SK-N-SH treated with all-trans-retinoic acid at 6 μM for 48 hours (cell line): ENCODE measurements around the gene DNMT3A.

Experiments
- ATAC-seq: fragments of 200-7000 bp; cut with Tn5 transposase; 3 replicates; pipeline ENCODE4 v1.9.1; 2020; ENCODE audit warnings: mild to moderate bottlenecking, moderate library complexity
- ARNTL ChIP-seq: fragments of 450-650 bp; formaldehyde crosslinking; IDR thresholded peaks from 2 replicates; pipeline ENCODE4 v1.5.0; 2020; ENCODE audit warnings: low read depth, mild to moderate bottlenecking, moderate library complexity, borderline replicate concordance
- BACH2 ChIP-seq: fragments of 250-450 bp; sonication (Bioruptor Pico); IDR thresholded peaks from 2 replicates; pipeline ENCODE4 v1.9.0; 2021; ENCODE audit warnings: mild to moderate bottlenecking, borderline replicate concordance
- CSDC2 ChIP-seq: fragments of 250-450 bp; sonication (Bioruptor Pico); IDR thresholded peaks from 2 replicates; pipeline ENCODE4 v1.5.0; 2020; ENCODE audit warnings: mild to moderate bottlenecking, moderate library complexity
- ESRRG ChIP-seq: fragments of 250-450 bp; sonication (Bioruptor Pico); IDR thresholded peaks from 2 replicates; pipeline ENCODE4 v1.6.1; 2021; ENCODE audit warnings: mild to moderate bottlenecking
- ISL1 ChIP-seq: fragments of 250-450 bp; sonication (Bioruptor Pico); IDR thresholded peaks from 2 replicates; pipeline ENCODE4 v2.1.2; 2022; ENCODE audit warnings: mild to moderate bottlenecking, moderate library complexity
- OSR1 ChIP-seq: fragments of 250-450 bp; sonication (Bioruptor Pico); IDR thresholded peaks from 2 replicates; pipeline ENCODE4 v1.8.0; 2022; ENCODE audit warnings: moderate library complexity, mild to moderate bottlenecking, inconsistent platforms
- RARB ChIP-seq: fragments of 250-450 bp; sonication (Bioruptor Pico); IDR thresholded peaks from 2 replicates; pipeline ENCODE4 v1.8.0; 2021; ENCODE audit warnings: mild to moderate bottlenecking, moderate library complexity
- TCF4 ChIP-seq: fragments of 250-450 bp; sonication (Bioruptor Pico); IDR thresholded peaks from 2 replicates; pipeline ENCODE4 v1.8.0; 2021; ENCODE audit warnings: mild to moderate bottlenecking, moderate library complexity, borderline replicate concordance
- TOX ChIP-seq: fragments of 250-450 bp; sonication (Bioruptor Pico); IDR thresholded peaks from 2 replicates; pipeline ENCODE4 v1.8.0; 2021; ENCODE audit warnings: mild to moderate bottlenecking, moderate library complexity, borderline replicate concordance
- ZC3H10 ChIP-seq: fragments of 250-450 bp; sonication (Bioruptor Pico); IDR thresholded peaks from 2 replicates; pipeline ENCODE4 v1.5.1; 2021; ENCODE audit warnings: mild to moderate bottlenecking, moderate library complexity
- ZFP3 ChIP-seq: fragments of 250-450 bp; sonication (Bioruptor Pico); IDR thresholded peaks from 2 replicates; pipeline ENCODE4 v1.5.0; 2020; ENCODE audit warnings: mild to moderate bottlenecking, moderate library complexity
- ZNF565 ChIP-seq: fragments of 450-650 bp; formaldehyde crosslinking; conservative IDR thresholded peaks from 2 replicates; pipeline ENCODE4 v1.5.0; 2020; ENCODE audit warnings: low read depth, mild to moderate bottlenecking, moderate library complexity
- ZNF8 ChIP-seq: fragments of 450-650 bp; formaldehyde crosslinking; IDR thresholded peaks from 2 replicates; pipeline ENCODE4 v1.5.0; 2020; ENCODE audit warnings: mild to moderate bottlenecking, moderate library complexity
- TF ChIP-seq, protein P1 (sequence below): fragments of 250-450 bp; sonication (Bioruptor Pico); IDR thresholded peaks from 2 replicates; pipeline ENCODE4 v1.5.1; 2021; ENCODE audit warnings: mild to moderate bottlenecking, moderate library complexity
- TF ChIP-seq, protein P2 (sequence below): fragments of 250-450 bp; sonication (Bioruptor Pico); IDR thresholded peaks from 2 replicates; pipeline ENCODE4 v1.5.0; 2020; ENCODE audit warnings: mild to moderate bottlenecking, moderate library complexity
- TF ChIP-seq, protein P3 (sequence below): fragments of 250-450 bp; sonication (Bioruptor Pico); IDR thresholded peaks from 2 replicates; pipeline ENCODE4 v1.5.1; 2020; ENCODE audit warnings: low read depth, mild to moderate bottlenecking, moderate library complexity
- TF ChIP-seq, protein P4 (sequence below): fragments of 250-450 bp; sonication (Bioruptor Pico); IDR thresholded peaks from 2 replicates; pipeline ENCODE4 v1.8.0; 2021; ENCODE audit warnings: low read depth, mild to moderate bottlenecking, moderate library complexity, borderline replicate concordance
- TF ChIP-seq, protein P5 (sequence below): fragments of 250-450 bp; sonication (Bioruptor Pico); IDR thresholded peaks from 2 replicates; pipeline ENCODE4 v1.8.0; 2020; ENCODE audit warnings: mild to moderate bottlenecking, moderate library complexity, borderline replicate concordance

Gene DNMT3A

DNA sequence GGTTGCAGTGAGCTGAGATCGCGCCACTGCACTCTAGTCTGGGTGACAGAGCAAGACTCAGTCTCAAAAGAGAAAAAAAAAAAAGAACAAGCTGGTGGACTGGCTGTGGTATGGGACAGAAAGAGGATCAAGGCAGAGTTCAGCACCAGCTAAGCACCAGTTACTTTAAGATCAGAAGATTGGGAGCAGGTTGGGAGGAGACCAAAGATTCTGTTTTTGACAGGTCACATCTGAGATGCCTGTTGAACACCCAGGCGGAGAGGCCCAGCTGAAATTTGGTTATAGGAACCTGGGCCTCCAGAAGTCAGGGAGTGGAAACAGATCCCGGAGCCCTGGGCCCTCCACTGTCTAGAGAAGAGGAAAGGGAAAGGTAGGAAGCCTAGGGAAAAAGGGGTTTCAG is 120.1 kb downstream of the DNMT3A start:
- TF ChIP-seq CSDC2 (no peak), RARB (CRISPR knock-in tag) (no peak), OSR1 (no peak)
- no peak for ATAC-seq

DNA sequence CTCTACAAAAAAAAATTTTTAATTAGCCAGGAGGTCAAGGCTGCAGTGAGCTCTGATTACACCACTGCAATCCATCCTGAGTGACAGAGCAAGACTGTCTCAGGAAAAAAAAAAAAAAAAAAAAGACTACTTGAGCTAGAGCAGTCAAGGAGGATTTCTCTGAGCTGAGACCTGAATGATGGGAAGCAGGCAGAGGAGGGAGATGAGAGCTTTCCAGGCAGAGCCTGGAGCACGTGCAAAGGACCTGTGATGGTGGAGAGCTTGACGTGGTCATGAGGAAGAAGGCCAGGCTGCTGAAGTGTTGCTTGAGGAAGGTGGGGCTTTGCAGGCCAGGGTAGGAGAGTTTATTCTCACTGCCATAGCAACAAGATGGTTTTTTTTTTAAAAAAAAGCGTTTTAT is 121.4 kb downstream of the DNMT3A start:
- TF ChIP-seq ZNF8 (CRISPR knock-in tag) = no peak
- no peak for TF ChIP-seq ARNTL (CRISPR knock-in tag)
- TF ChIP-seq, protein P1, sequence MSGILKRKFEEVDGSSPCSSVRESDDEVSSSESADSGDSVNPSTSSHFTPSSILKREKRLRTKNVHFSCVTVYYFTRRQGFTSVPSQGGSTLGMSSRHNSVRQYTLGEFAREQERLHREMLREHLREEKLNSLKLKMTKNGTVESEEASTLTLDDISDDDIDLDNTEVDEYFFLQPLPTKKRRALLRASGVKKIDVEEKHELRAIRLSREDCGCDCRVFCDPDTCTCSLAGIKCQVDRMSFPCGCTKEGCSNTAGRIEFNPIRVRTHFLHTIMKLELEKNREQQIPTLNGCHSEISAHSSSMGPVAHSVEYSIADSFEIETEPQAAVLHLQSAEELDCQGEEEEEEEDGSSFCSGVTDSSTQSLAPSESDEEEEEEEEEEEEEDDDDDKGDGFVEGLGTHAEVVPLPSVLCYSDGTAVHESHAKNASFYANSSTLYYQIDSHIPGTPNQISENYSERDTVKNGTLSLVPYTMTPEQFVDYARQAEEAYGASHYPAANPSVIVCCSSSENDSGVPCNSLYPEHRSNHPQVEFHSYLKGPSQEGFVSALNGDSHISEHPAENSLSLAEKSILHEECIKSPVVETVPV (CRISPR knock-in tag) = no peak
- no peak for TF ChIP-seq ZC3H10 (CRISPR knock-in tag)
- no peak for TF ChIP-seq TCF4 (CRISPR knock-in tag)
- no peak for TF ChIP-seq ZNF565
- no peak for TF ChIP-seq CSDC2
- TF ChIP-seq ZFP3 = no peak
- TF ChIP-seq, protein P2, sequence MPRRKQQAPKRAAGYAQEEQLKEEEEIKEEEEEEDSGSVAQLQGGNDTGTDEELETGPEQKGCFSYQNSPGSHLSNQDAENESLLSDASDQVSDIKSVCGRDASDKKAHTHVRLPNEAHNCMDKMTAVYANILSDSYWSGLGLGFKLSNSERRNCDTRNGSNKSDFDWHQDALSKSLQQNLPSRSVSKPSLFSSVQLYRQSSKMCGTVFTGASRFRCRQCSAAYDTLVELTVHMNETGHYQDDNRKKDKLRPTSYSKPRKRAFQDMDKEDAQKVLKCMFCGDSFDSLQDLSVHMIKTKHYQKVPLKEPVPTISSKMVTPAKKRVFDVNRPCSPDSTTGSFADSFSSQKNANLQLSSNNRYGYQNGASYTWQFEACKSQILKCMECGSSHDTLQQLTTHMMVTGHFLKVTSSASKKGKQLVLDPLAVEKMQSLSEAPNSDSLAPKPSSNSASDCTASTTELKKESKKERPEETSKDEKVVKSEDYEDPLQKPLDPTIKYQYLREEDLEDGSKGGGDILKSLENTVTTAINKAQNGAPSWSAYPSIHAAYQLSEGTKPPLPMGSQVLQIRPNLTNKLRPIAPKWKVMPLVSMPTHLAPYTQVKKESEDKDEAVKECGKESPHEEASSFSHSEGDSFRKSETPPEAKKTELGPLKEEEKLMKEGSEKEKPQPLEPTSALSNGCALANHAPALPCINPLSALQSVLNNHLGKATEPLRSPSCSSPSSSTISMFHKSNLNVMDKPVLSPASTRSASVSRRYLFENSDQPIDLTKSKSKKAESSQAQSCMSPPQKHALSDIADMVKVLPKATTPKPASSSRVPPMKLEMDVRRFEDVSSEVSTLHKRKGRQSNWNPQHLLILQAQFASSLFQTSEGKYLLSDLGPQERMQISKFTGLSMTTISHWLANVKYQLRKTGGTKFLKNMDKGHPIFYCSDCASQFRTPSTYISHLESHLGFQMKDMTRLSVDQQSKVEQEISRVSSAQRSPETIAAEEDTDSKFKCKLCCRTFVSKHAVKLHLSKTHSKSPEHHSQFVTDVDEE = no peak
- no peak for TF ChIP-seq ISL1
- TF ChIP-seq, protein P3, sequence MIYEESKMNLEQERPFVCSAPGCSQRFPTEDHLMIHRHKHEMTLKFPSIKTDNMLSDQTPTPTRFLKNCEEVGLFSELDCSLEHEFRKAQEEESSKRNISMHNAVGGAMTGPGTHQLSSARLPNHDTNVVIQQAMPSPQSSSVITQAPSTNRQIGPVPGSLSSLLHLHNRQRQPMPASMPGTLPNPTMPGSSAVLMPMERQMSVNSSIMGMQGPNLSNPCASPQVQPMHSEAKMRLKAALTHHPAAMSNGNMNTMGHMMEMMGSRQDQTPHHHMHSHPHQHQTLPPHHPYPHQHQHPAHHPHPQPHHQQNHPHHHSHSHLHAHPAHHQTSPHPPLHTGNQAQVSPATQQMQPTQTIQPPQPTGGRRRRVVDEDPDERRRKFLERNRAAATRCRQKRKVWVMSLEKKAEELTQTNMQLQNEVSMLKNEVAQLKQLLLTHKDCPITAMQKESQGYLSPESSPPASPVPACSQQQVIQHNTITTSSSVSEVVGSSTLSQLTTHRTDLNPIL (CRISPR knock-in tag) = no peak
- no peak for TF ChIP-seq TOX (CRISPR knock-in tag)
- TF ChIP-seq, protein P4, sequence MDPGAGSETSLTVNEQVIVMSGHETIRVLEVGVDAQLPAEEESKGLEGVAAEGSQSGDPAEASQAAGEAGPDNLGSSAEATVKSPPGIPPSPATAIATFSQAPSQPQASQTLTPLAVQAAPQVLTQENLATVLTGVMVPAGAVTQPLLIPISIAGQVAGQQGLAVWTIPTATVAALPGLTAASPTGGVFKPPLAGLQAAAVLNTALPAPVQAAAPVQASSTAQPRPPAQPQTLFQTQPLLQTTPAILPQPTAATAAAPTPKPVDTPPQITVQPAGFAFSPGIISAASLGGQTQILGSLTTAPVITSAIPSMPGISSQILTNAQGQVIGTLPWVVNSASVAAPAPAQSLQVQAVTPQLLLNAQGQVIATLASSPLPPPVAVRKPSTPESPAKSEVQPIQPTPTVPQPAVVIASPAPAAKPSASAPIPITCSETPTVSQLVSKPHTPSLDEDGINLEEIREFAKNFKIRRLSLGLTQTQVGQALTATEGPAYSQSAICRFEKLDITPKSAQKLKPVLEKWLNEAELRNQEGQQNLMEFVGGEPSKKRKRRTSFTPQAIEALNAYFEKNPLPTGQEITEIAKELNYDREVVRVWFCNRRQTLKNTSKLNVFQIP = no peak
- no peak for TF ChIP-seq OSR1
- TF ChIP-seq, protein P5, sequence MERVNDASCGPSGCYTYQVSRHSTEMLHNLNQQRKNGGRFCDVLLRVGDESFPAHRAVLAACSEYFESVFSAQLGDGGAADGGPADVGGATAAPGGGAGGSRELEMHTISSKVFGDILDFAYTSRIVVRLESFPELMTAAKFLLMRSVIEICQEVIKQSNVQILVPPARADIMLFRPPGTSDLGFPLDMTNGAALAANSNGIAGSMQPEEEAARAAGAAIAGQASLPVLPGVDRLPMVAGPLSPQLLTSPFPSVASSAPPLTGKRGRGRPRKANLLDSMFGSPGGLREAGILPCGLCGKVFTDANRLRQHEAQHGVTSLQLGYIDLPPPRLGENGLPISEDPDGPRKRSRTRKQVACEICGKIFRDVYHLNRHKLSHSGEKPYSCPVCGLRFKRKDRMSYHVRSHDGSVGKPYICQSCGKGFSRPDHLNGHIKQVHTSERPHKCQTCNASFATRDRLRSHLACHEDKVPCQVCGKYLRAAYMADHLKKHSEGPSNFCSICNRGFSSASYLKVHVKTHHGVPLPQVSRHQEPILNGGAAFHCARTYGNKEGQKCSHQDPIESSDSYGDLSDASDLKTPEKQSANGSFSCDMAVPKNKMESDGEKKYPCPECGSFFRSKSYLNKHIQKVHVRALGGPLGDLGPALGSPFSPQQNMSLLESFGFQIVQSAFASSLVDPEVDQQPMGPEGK (CRISPR knock-in tag) = no peak
- TF ChIP-seq, all 23 proteins: peak for 0

DNA sequence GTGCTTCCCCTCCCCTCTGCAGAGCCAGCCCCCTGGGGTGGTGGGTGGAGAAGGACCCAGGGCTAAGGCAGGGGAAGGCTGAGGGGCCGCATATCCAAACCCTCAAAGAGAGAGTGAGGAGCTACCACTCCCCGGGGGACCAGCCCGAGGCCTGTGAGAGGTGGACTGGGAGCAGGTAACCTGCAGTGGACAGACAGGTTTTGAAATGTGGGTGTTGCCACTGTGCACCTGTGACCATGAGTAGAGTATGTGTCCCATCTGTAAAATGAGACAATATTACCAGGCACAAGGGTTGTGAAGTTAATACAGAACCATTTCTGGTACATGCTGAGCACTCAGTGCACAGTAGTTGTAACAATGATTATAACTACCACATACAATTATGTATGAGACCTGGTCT is 122.1 kb downstream of the DNMT3A start:
- TF ChIP-seq ARNTL (CRISPR knock-in tag) = no peak
- TF ChIP-seq ESRRG (CRISPR knock-in tag) = no peak
- TF ChIP-seq, protein P1 (CRISPR knock-in tag) = no peak
- TF ChIP-seq OSR1 = no peak
- TF ChIP-seq RARB (CRISPR knock-in tag) = no peak

More for the DNA sequence above, 121.4 kb downstream of the DNMT3A start:
- ATAC-seq = no peak

DNA sequence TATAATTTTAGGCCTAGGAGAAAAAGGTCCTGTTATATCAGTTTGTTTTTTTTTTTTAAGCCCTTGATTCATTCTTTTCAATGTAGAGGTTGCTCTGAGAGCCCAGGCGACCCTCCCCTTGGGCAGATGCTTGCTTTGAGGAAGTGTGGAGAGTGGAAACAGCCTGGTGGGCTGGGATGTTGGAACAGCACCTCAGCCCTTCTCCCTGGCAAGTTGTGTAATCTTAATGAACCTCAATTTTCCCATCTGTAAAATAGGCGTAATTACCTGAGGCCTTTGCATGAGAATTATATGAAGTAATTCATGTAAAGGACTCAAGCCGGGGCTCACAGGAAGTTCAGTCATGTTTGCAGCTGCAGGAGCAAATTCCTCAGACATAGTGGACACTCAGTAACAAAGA is 123.6 kb downstream of the DNMT3A start:
- TF ChIP-seq BACH2 (CRISPR knock-in tag) = no peak
- TF ChIP-seq ZNF8 (CRISPR knock-in tag) = no peak
- TF ChIP-seq ESRRG (CRISPR knock-in tag) = no peak
- TF ChIP-seq, protein P4 = no peak
- no peak for TF ChIP-seq TOX (CRISPR knock-in tag)
- TF ChIP-seq, protein P3 (CRISPR knock-in tag) = no peak
- no peak for TF ChIP-seq RARB (CRISPR knock-in tag)
- TF ChIP-seq, all 23 proteins: peak for 0
- no peak for ATAC-seq

More for the DNA sequence above, 122.1 kb downstream of the DNMT3A start:
- ATAC-seq = no peak
